IMR-90 (cell line): ENCODE measurements around the gene PTBP1. TPM values are rescaled to one million over a fixed set of nuclear protein-coding genes. Genes with fewer than 3 reads are reported as not detected.

ENCODE experiments used
- ATAC-seq: fragments of 200-7000 bp; cut with Tn5 transposase; 2 replicates; pipeline ENCODE4 v1.9.1; 2020; ENCODE audit warnings: low read depth, mild to moderate bottlenecking, moderate library complexity
- BruUV-seq: library from RNA; stranded (reverse); fragments of 400-500 nt; replicated peaks from 2 replicates; lab custom pipeline; 2021; lab: Mats Ljungman, UMichigan
- CTCF ChIA-PET: fragments of 300-600 bp; formaldehyde crosslinking; extraction: SDS; loops from one replicate; lab custom pipeline; 2021; ENCODE audit warnings: antibody characterized with exemption; lab: Yijun Ruan, JAX
- POLR2A ChIA-PET: fragments of 300-600 bp; sonication (Branson Sonifier 250); formaldehyde crosslinking; loops from one replicate; lab custom pipeline; 2022; ENCODE audit warnings: antibody characterized with exemption; ENCODE audit not compliant: unreplicated experiment; lab: Charles Lee
- DNase-seq: peaks from one replicate; pipeline ENCODE4 v3.0.0; 2013
- H2AFZ ChIP-seq: replicated peaks from 2 replicates; pipeline ENCODE3; 2013; ENCODE audit warnings: low read length, mild to moderate bottlenecking; ENCODE audit not compliant: poor library complexity
- H2AK5ac ChIP-seq: 2 replicates; pipeline ENCODE4 v1.6.1; 2013; ENCODE audit warnings: low read depth, low read length, inconsistent platforms
- H2AK9ac ChIP-seq: replicated peaks from 2 replicates; pipeline ENCODE3; 2013; ENCODE audit warnings: mild to moderate bottlenecking, low read depth, low read length, moderate library complexity; ENCODE audit not compliant: poor library complexity
- H2BK120ac ChIP-seq: 2 replicates; pipeline ENCODE4 v1.6.1; 2013; ENCODE audit warnings: low read depth, low read length, inconsistent platforms
- H2BK15ac ChIP-seq: 3 replicates; pipeline ENCODE4 v1.6.1; 2013; ENCODE audit warnings: low read depth, low read length, inconsistent platforms
- H2BK20ac ChIP-seq: 2 replicates; pipeline ENCODE4 v1.6.1; 2013; ENCODE audit warnings: low read depth, mild to moderate bottlenecking, inconsistent platforms, low read length, moderate library complexity
- H2BK5ac ChIP-seq: 2 replicates; pipeline ENCODE4 v1.6.1; 2013; ENCODE audit warnings: mild to moderate bottlenecking, low read depth, low read length, inconsistent platforms; ENCODE audit not compliant: poor library complexity, severe bottlenecking
- H3K14ac ChIP-seq: replicated peaks from 2 replicates; pipeline ENCODE4 v1.6.1; 2013; ENCODE audit warnings: low read depth, low read length, inconsistent platforms
- H3K18ac ChIP-seq: 2 replicates; pipeline ENCODE4 v1.6.1; 2013; ENCODE audit warnings: low read depth, low read length, control low read depth
- H3K23ac ChIP-seq: 2 replicates; pipeline ENCODE4 v1.6.1; 2013; ENCODE audit warnings: low read depth, low read length, inconsistent platforms
- H3K27ac ChIP-seq: 2 replicates; pipeline ENCODE4 v1.5.1; 2013; ENCODE audit warnings: mild to moderate bottlenecking, control low read depth, low read length; ENCODE audit not compliant: insufficient read depth
- H3K27me3 ChIP-seq: 2 replicates; pipeline ENCODE4 v1.6.1; 2013; ENCODE audit warnings: low read length; ENCODE audit not compliant: control insufficient read depth, insufficient read depth
- H3K36me3 ChIP-seq: 2 replicates; pipeline ENCODE4 v1.6.1; 2013; ENCODE audit warnings: low read length, mixed read lengths; ENCODE audit not compliant: control insufficient read depth, insufficient read depth
- H3K4ac ChIP-seq: 2 replicates; pipeline ENCODE4 v1.6.1; 2013; ENCODE audit warnings: low read depth, low read length, inconsistent platforms
- H3K4me1 ChIP-seq: 2 replicates; pipeline ENCODE4 v1.6.1; 2013; ENCODE audit warnings: low read length, mixed read lengths; ENCODE audit not compliant: control insufficient read depth, insufficient read depth
- H3K4me2 ChIP-seq: 2 replicates; pipeline ENCODE4 v1.6.1; 2013; ENCODE audit warnings: low read depth, mild to moderate bottlenecking, control low read depth, low read length, moderate library complexity
- H3K4me3 ChIP-seq: 2 replicates; pipeline ENCODE4 v1.5.1; 2013; ENCODE audit warnings: low read depth, mild to moderate bottlenecking, control low read depth, low read length, moderate library complexity; ENCODE audit not compliant: insufficient read depth
- H3K56ac ChIP-seq: 2 replicates; pipeline ENCODE4 v1.6.1; 2013; ENCODE audit warnings: low read length, inconsistent platforms; ENCODE audit not compliant: insufficient read depth; ENCODE audit errors: extremely low read depth
- H3K79me1 ChIP-seq, 2 experiments: 2 replicates each; pipeline ENCODE4 v1.6.1; 2013; ENCODE audit warnings: low read length in 2 of 2, inconsistent platforms in 1 of 2, low read depth in 1 of 2
- H3K9ac ChIP-seq: 2 replicates; pipeline ENCODE4 v1.6.1; 2013; ENCODE audit warnings: low read depth, low read length, control low read depth
- H3K9me1 ChIP-seq: 2 replicates; pipeline ENCODE4 v1.6.1; 2013; ENCODE audit warnings: low read length, inconsistent platforms; ENCODE audit not compliant: insufficient read depth
- H3K9me3 ChIP-seq: 2 replicates; pipeline ENCODE4 v1.6.1; 2013; ENCODE audit warnings: low read length; ENCODE audit not compliant: control insufficient read depth, insufficient read depth
- H4K20me1 ChIP-seq: 2 replicates; pipeline ENCODE4 v1.6.1; 2013; ENCODE audit warnings: low read length, inconsistent platforms; ENCODE audit not compliant: insufficient read depth
- H4K5ac ChIP-seq: 2 replicates; pipeline ENCODE4 v1.6.1; 2013; ENCODE audit warnings: mild to moderate bottlenecking, low read depth, low read length, control low read depth
- H4K8ac ChIP-seq, 2 experiments: 2 replicates each; pipeline ENCODE4 v1.6.1; 2013; ENCODE audit warnings: low read depth in 2 of 2, low read length in 2 of 2, control low read depth in 1 of 2, inconsistent platforms in 1 of 2
- H4K91ac ChIP-seq: 2 replicates; pipeline ENCODE4 v1.6.1; 2013; ENCODE audit warnings: low read depth, low read length, inconsistent platforms; ENCODE audit not compliant: insufficient read depth
- WGBS, 2 experiments: methylation state at CpG; one replicate each; pipeline versions ENCODE4 v1.1.5 to v1.1.7; 2013; ENCODE audit warnings: missing lambda C conversion rate in 2 of 2; ENCODE audit not compliant: insufficient read length in 1 of 2; ENCODE audit errors: extremely low coverage in 2 of 2; 5-methylcytosine and 5-hydroxymethylcytosine counted together
- dilution Hi-C: fragments of 300-500 bp; cut with HindIII; formaldehyde crosslinking; loops from one replicate; pipeline ENCODE4 v1.14.3; 2018; ENCODE audit warnings: low sequenced_read_pairs; ENCODE audit not compliant: unreplicated experiment
- in situ Hi-C: fragments of 300-500 bp; cut with MboI; formaldehyde crosslinking; loops from 3 replicates; pipeline ENCODE4 v1.14.3; 2019; ENCODE audit warnings: low sequenced_read_pairs, inconsistent platforms, mixed read lengths
- intact Hi-C: fragments of 100-400 bp; cut with micrococcal nuclease; formaldehyde crosslinking; loops from 2 replicates; pipeline ENCODE4 v1.10.0; 2022
- microRNA-seq, 2 experiments: library from miRNA; stranded (forward) in 1 of 2; unstranded in 1 of 2; fragments of 10-50 nt in 1 of 2; fragments of <30 nt in 1 of 2; gene quantifications in 1 of 2; microRNA quantifications in 1 of 2; one replicate each; pipeline versions ENCODE3 to v1.1.0; 2013 to 2020; ENCODE audit not compliant: insufficient read depth in 1 of 2, insufficient read length in 1 of 2, unreplicated experiment in 1 of 2
- polyA plus RNA-seq, 3 experiments: library from polyadenylated mRNA; depleted of rRNA; stranded (reverse); fragments of >200 nt; gene quantifications; 2 replicates each; pipeline ENCODE4 v1.2.3, GENCODE V29; 2012; ENCODE audit warnings: low replicate concordance in 1 of 3
- small RNA-seq, 5 experiments: library from RNA; depleted of rRNA; stranded (forward); fragments of <200 nt; gene quantifications; one replicate each; pipeline ENCODE3, GENCODE V24; 2012
- total RNA-seq: library from RNA; depleted of rRNA; stranded (reverse); fragments of >200 nt; gene quantifications from 2 replicates; pipeline ENCODE4 v1.2.3, GENCODE V29; 2012; rRNA removed
- TF ChIP-seq, protein P1 (sequence below): conservative IDR thresholded peaks from 2 replicates; pipeline ENCODE4 v1.5.1; 2012; ENCODE audit warnings: mild to moderate bottlenecking, low read depth, low read length, improper control_type of control experiment

PTBP1 gene
- total and polyA plus RNA-seq, 2 of the 4 experiments (the other 2 are of a cell fraction): 146 to 269 TPM

DNA sequence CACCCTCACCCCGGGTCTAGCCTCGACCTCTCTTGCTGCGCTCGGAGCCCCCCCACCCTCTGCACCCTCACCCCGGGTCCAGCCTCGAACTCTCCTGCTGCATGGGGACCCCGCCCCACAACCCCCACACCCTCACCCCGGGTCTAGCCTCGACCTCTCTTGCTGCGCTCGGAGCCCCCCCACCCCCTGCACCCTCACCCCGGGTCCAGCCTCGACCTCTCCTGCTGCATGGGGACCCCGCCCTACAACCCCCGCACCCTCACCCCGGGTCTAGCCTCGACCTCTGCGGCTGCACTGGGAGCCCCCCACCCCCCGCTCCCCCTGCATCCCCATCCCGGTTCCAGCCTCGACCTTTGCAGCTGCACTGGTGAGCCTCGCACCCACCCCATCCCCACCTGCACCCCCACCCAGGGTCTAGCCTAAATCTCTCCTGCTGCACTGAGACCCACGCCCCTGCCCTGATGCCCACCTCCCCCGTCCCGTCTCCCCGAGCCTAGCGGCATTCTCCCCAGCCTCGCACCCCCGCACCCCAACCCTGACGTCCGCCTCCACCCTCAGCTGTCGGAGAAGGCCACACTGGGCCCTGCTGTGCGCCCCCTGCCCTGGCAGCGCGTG, 64.0 kb downstream of the PTBP1 start:
- no peak overlapping the region for H4K8ac ChIP-seq
- no peaks in the 10 kb centered on the region for H3K27me3 ChIP-seq
- H3K36me3 ChIP-seq: no peaks in the 10 kb centered on the region
- in situ Hi-C loops (no loop called here), intact Hi-C loops (loop anchor here (10.0 kb wide), 1 partner anchor 196 kb away; the partner anchor contains the start of gene RNF126), dilution Hi-C loops (no loop called here)
- no peak overlapping the region for H3K23ac ChIP-seq
- H3K4me1 ChIP-seq: peaks cover 3% of the 10 kb centered on the region; the same call in 1 of the 2 replicates
- H3K18ac ChIP-seq: no peak overlapping the region
- H2BK120ac ChIP-seq: no peak overlapping the region
- H2AFZ ChIP-seq: no peak overlapping the region
- no peaks in the 10 kb centered on the region; the same call in 1 of the 2 replicates for H4K20me1 ChIP-seq
- no peaks in the 10 kb centered on the region for H3K9me1 ChIP-seq
- H3K4me3 ChIP-seq: no peak overlapping the region
- no peak overlapping the region for H2BK15ac ChIP-seq
- TF ChIP-seq, protein P1, sequence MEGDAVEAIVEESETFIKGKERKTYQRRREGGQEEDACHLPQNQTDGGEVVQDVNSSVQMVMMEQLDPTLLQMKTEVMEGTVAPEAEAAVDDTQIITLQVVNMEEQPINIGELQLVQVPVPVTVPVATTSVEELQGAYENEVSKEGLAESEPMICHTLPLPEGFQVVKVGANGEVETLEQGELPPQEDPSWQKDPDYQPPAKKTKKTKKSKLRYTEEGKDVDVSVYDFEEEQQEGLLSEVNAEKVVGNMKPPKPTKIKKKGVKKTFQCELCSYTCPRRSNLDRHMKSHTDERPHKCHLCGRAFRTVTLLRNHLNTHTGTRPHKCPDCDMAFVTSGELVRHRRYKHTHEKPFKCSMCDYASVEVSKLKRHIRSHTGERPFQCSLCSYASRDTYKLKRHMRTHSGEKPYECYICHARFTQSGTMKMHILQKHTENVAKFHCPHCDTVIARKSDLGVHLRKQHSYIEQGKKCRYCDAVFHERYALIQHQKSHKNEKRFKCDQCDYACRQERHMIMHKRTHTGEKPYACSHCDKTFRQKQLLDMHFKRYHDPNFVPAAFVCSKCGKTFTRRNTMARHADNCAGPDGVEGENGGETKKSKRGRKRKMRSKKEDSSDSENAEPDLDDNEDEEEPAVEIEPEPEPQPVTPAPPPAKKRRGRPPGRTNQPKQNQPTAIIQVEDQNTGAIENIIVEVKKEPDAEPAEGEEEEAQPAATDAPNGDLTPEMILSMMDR: no peak
- peak overlapping the region; percentile 24 for H2AK9ac ChIP-seq
- H3K14ac ChIP-seq: no peak overlapping the region
- no peak overlapping the region for H3K9ac ChIP-seq
- H3K56ac ChIP-seq: no peak overlapping the region
- H3K4me2 ChIP-seq: no peak overlapping the region
- H3K4ac ChIP-seq: no peak overlapping the region
- WGBS, 2 experiments: 67% methylated on average over 8 of the region's 35 CpGs; no CpG with 5 or more reads in 1 of the 2 experiments
- no TSS peak for BruUV-seq
- H2BK5ac ChIP-seq: no peak overlapping the region
- DNase-seq (no peak), ATAC-seq (no peak)
- 0 out of 2 replicates have a peak overlapping the region, but pooled peaks have one; percentile 16 for H2AK5ac ChIP-seq
- no peaks in the 10 kb centered on the region for H3K79me1 ChIP-seq
- no peak overlapping the region for H3K27ac ChIP-seq
- no peak overlapping the region for H4K5ac ChIP-seq
- no peak overlapping the region for H4K91ac ChIP-seq
- H2BK20ac ChIP-seq: no peak overlapping the region
- no peaks in the 10 kb centered on the region for H3K9me3 ChIP-seq
- ChIA-PET POLR2A (interaction anchor here (0.5 kb wide), 1 partner anchor 80 kb away, joined by 3 read pairs; no protein-coding TSS in a partner anchor), CTCF (no interaction called here)

Small RNA genes lying within 50 kb of the gene (microRNA-seq; reads per million reads assigned to microRNA genes)
- 0 to 21.9 reads per million in 2 experiments for gene MIR3187 (ENCODE audit: insufficient read depth in 1 of 2, insufficient read length in 1 of 2, unreplicated experiment in 1 of 2)
- 2.9 reads per million for gene MIR4745 (ENCODE audit: unreplicated experiment)

Small RNA genes lying within 50 kb of the gene (small RNA-seq; reads per million reads assigned to genes)
- 0 reads per million in 5 experiments for gene MIR3187

Other genes with a start within 250 kb of the PTBP1 start
- gene BSG, start 224.9 kb upstream of the PTBP1 start, total RNA-seq: 129 and 130 TPM in 2 replicates
- gene BSG, start 224.9 kb upstream of the PTBP1 start, polyA plus RNA-seq (2012; rRNA removed): 698 and 994 TPM in 2 replicates
- gene HCN2, start 207.6 kb upstream of the PTBP1 start, total RNA-seq: 0.56 and 0.72 TPM in 2 replicates
- gene HCN2, start 207.6 kb upstream of the PTBP1 start, polyA plus RNA-seq (2012; rRNA removed): 2.0 and 2.6 TPM in 2 replicates
- 9.9 and 10.3 TPM in 2 replicates for gene POLRMT, start 163.9 kb upstream of the PTBP1 start, total RNA-seq
- 29.6 and 44.6 TPM in 2 replicates for gene POLRMT, start 163.9 kb upstream of the PTBP1 start, polyA plus RNA-seq (2012; rRNA removed)
- gene FGF22, start 157.6 kb upstream of the PTBP1 start, total RNA-seq: not detected in 2 replicates
- gene FGF22, start 157.6 kb upstream of the PTBP1 start, polyA plus RNA-seq (2012; rRNA removed): 0.14 and 0.24 TPM in 2 replicates
- gene RNF126, start 134.2 kb upstream of the PTBP1 start, total RNA-seq: 7.0 and 8.6 TPM in 2 replicates
- gene RNF126, start 134.2 kb upstream of the PTBP1 start, polyA plus RNA-seq (2012; rRNA removed): 25.8 and 27.4 TPM in 2 replicates
- gene FSTL3, start 121.1 kb upstream of the PTBP1 start, total RNA-seq: 32.3 and 39.4 TPM in 2 replicates
- gene FSTL3, start 121.1 kb upstream of the PTBP1 start, polyA plus RNA-seq (2012; rRNA removed): 76.9 and 107 TPM in 2 replicates
- gene PRSS57, start 102.0 kb upstream of the PTBP1 start, total RNA-seq: not detected in 2 replicates
- gene PRSS57, start 102.0 kb upstream of the PTBP1 start, polyA plus RNA-seq (2012; rRNA removed): not detected in 2 replicates
- 2.2 TPM in 2 replicates for gene PALM, start 88.5 kb upstream of the PTBP1 start, total RNA-seq
- gene PALM, start 88.5 kb upstream of the PTBP1 start, polyA plus RNA-seq (2012; rRNA removed): 7.4 and 8.3 TPM in 2 replicates
- gene MISP, start 46.3 kb upstream of the PTBP1 start, total RNA-seq: not detected in 2 replicates
- 0.03 TPM in 1 of 2 replicates, not detected in the other for gene MISP, start 46.3 kb upstream of the PTBP1 start, polyA plus RNA-seq (2012; rRNA removed)
- gene PLPPR3, start 24.5 kb downstream of the PTBP1 start, total RNA-seq: 0.36 and 0.56 TPM in 2 replicates
- 1.2 and 2.0 TPM in 2 replicates for gene PLPPR3, start 24.5 kb downstream of the PTBP1 start, polyA plus RNA-seq (2012; rRNA removed)
- gene AZU1, start 30.4 kb downstream of the PTBP1 start, total RNA-seq: not detected in 2 replicates
- 0.12 TPM in 1 of 2 replicates, not detected in the other for gene AZU1, start 30.4 kb downstream of the PTBP1 start, polyA plus RNA-seq (2012; rRNA removed)
- gene PRTN3, start 43.5 kb downstream of the PTBP1 start, total RNA-seq: not detected in 2 replicates
- gene PRTN3, start 43.5 kb downstream of the PTBP1 start, polyA plus RNA-seq (2012; rRNA removed): not detected in 2 replicates
- not detected in 2 replicates for gene ELANE, start 54.9 kb downstream of the PTBP1 start, total RNA-seq
- 0.24 and 0.27 TPM in 2 replicates for gene ELANE, start 54.9 kb downstream of the PTBP1 start, polyA plus RNA-seq (2012; rRNA removed)
- 1.1 and 1.4 TPM in 2 replicates for gene CFD, start 62.2 kb downstream of the PTBP1 start, total RNA-seq
- 2.8 and 3.8 TPM in 2 replicates for gene CFD, start 62.2 kb downstream of the PTBP1 start, polyA plus RNA-seq (2012; rRNA removed)
- gene MED16, start 95.7 kb downstream of the PTBP1 start, total RNA-seq: 8.1 and 15.3 TPM in 2 replicates
- gene MED16, start 95.7 kb downstream of the PTBP1 start, polyA plus RNA-seq (2012; rRNA removed): 40.2 and 49.0 TPM in 2 replicates
- not detected in 2 replicates for gene RNU6-9, start 96.0 kb downstream of the PTBP1 start, total RNA-seq
- gene RNU6-9, start 96.0 kb downstream of the PTBP1 start, polyA plus RNA-seq (2012; rRNA removed): not detected in 2 replicates
- gene R3HDM4, start 115.8 kb downstream of the PTBP1 start, total RNA-seq: 8.9 and 9.0 TPM in 2 replicates
- 51.5 and 52.5 TPM in 2 replicates for gene R3HDM4, start 115.8 kb downstream of the PTBP1 start, polyA plus RNA-seq (2012; rRNA removed)
- gene KISS1R, start 119.9 kb downstream of the PTBP1 start, total RNA-seq: not detected in 2 replicates
- not detected in 2 replicates for gene KISS1R, start 119.9 kb downstream of the PTBP1 start, polyA plus RNA-seq (2012; rRNA removed)
- gene ARID3A, start 128.6 kb downstream of the PTBP1 start, total RNA-seq: 16.0 and 16.7 TPM in 2 replicates
- 23.1 and 29.4 TPM in 2 replicates for gene ARID3A, start 128.6 kb downstream of the PTBP1 start, polyA plus RNA-seq (2012; rRNA removed)
- gene WDR18, start 186.9 kb downstream of the PTBP1 start, total RNA-seq: 37.1 and 38.9 TPM in 2 replicates
- 56.9 and 74.5 TPM in 2 replicates for gene WDR18, start 186.9 kb downstream of the PTBP1 start, polyA plus RNA-seq (2012; rRNA removed)
- gene GRIN3B, start 203.0 kb downstream of the PTBP1 start, total RNA-seq: under 0.01 and 0.28 TPM in 2 replicates
- gene GRIN3B, start 203.0 kb downstream of the PTBP1 start, polyA plus RNA-seq (2012; rRNA removed): 0.91 and 1.8 TPM in 2 replicates
- gene TMEM259, start 223.7 kb downstream of the PTBP1 start, total RNA-seq: 22.6 and 26.4 TPM in 2 replicates
- gene TMEM259, start 223.7 kb downstream of the PTBP1 start, polyA plus RNA-seq (2012; rRNA removed): 153 and 181 TPM in 2 replicates
- gene RNU6-2, start 224.1 kb downstream of the PTBP1 start, total RNA-seq: not detected in 2 replicates
- gene RNU6-2, start 224.1 kb downstream of the PTBP1 start, polyA plus RNA-seq (2012; rRNA removed): not detected in 2 replicates
- gene CNN2, start 229.2 kb downstream of the PTBP1 start, total RNA-seq: 270 and 272 TPM in 2 replicates
- 385 and 395 TPM in 2 replicates for gene CNN2, start 229.2 kb downstream of the PTBP1 start, polyA plus RNA-seq (2012; rRNA removed)
- 0.36 and 0.56 TPM in 2 replicates for gene ABCA7, start 242.7 kb downstream of the PTBP1 start, total RNA-seq
- 3.2 and 3.3 TPM in 2 replicates for gene ABCA7, start 242.7 kb downstream of the PTBP1 start, polyA plus RNA-seq (2012; rRNA removed)